Mucosa of stomach (tissue), 1 donor: ENCODE measurements around the gene EPB41L3.
"Not testable (repeated sequence)": the region's sequence is repeated elsewhere in the genome, so short reads cannot be mapped to it uniquely, and the experiment has no call there.

ENCODE experiments used
- H3K27me3 ChIP-seq: one replicate; pipeline ENCODE4 v1.7.0; 2013; ENCODE audit warnings: mild to moderate bottlenecking, low read length; ENCODE audit not compliant: control insufficient read depth, insufficient read depth
- H3K36me3 ChIP-seq: one replicate; pipeline ENCODE4 v1.7.0; 2013; ENCODE audit warnings: low read length; ENCODE audit not compliant: control insufficient read depth, insufficient read depth
- H3K4me1 ChIP-seq: one replicate; pipeline ENCODE4 v1.7.0; 2013; ENCODE audit warnings: mild to moderate bottlenecking, low read length; ENCODE audit not compliant: control insufficient read depth, insufficient read depth
- H3K4me3 ChIP-seq: one replicate; pipeline ENCODE4 v1.7.0; 2013; ENCODE audit warnings: low read length
- H3K9ac ChIP-seq: one replicate; pipeline ENCODE4 v1.7.0; 2013; ENCODE audit warnings: mild to moderate bottlenecking, low read length, moderate library complexity
- H3K9me3 ChIP-seq: one replicate; pipeline ENCODE4 v1.7.0; 2013; ENCODE audit warnings: mild to moderate bottlenecking, low read length, moderate library complexity; ENCODE audit not compliant: control insufficient read depth
- donor health status: Pancreatic carcinoma.

EPB41L3 gene

GRCh38 chr18:5543773-5544389 lies at the start of gene EPB41L3:
Gene EPB41L3, minus strand, starts transcription at chr18:5543997. Its CDS starts 54,814 bp downstream, at chr18:5489183.
- Histone ChIP-seq H3K9me3 (no peaks in the 10 kb centered on the region), H3K4me1 (no peaks in the 10 kb centered on the region), H3K27me3 (peaks cover 18% of the 10 kb centered on the region), H3K4me3 (no peak within 1 kb of the TSS), H3K9ac (peak within 1 kb of the TSS; percentile 3), H3K36me3 (no peaks in the 10 kb centered on the region)

GRCh38 chr18:5588529-5588928 lies 44.7 kb upstream of the EPB41L3 start:
- Histone ChIP-seq H3K36me3 (no peaks in the 10 kb centered on the region), H3K9me3 (peaks cover 4% of the 10 kb centered on the region), H3K27me3 (no peaks in the 10 kb centered on the region), H3K4me3 (no peak overlapping the region), H3K9ac (no peak overlapping the region), H3K4me1 (no peaks in the 10 kb centered on the region)

GRCh38 chr18:5585653-5586052 lies 41.9 kb upstream of the EPB41L3 start:
- Histone ChIP-seq H3K4me3 (no peak overlapping the region), H3K27me3 (no peaks in the 10 kb centered on the region), H3K9ac (no peak overlapping the region), H3K36me3 (no peaks in the 10 kb centered on the region), H3K9me3 (no peaks in the 10 kb centered on the region), H3K4me1 (no peaks in the 10 kb centered on the region)

DNA sequence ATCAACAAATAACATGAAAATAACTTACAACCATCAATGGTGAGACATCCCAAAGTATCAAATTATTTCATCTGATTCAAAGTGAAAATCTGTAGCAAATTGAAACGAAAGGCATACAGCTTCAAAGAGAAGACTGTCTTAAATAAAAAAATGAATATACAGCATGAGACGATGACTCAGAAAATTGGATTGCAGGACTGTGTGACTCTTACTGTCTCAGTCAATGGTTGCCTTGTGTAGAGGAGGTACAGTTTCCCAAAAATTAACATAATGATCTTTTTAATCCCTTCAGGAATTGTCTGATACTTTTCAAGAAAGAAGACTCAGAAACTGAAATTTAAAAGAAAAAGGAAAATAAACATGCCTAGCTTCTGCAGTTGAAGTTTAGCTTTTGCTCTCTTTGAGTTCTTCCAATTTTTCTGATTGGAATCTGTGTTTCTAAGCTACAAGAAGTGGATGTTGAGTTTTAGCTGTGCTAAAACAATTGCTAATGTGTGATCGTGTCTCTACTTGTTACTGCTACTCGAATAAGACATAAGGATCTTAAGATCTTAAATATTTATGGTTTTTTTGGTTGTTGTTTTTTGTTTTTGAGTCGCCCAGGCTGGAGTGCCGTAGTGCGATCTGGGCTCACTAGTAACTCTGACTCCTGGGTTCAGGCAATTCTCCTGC lies 41.1 kb upstream of the EPB41L3 start:
- Histone ChIP-seq H3K9me3 (no peaks in the 10 kb centered on the region), H3K36me3 (no peaks in the 10 kb centered on the region), H3K4me1 (no peaks in the 10 kb centered on the region), H3K4me3 (no peak overlapping the region), H3K9ac (no peak overlapping the region), H3K27me3 (no peaks in the 10 kb centered on the region)

GRCh38 chr18:5582849-5583681 lies 39.3 kb upstream of the EPB41L3 start:
- Histone ChIP-seq H3K36me3 (no peaks in the 10 kb centered on the region), H3K4me1 (no peaks in the 10 kb centered on the region), H3K4me3 (no peak overlapping the region), H3K9me3 (no peaks in the 10 kb centered on the region), H3K9ac (no peak overlapping the region), H3K27me3 (no peaks in the 10 kb centered on the region)

GRCh38 chr18:5582076-5582475 lies 38.3 kb upstream of the EPB41L3 start:
- Histone ChIP-seq H3K4me1 (no peaks in the 10 kb centered on the region), H3K36me3 (no peaks in the 10 kb centered on the region), H3K9me3 (no peaks in the 10 kb centered on the region), H3K4me3 (no peak overlapping the region), H3K9ac (no peak overlapping the region), H3K27me3 (no peaks in the 10 kb centered on the region)

DNA sequence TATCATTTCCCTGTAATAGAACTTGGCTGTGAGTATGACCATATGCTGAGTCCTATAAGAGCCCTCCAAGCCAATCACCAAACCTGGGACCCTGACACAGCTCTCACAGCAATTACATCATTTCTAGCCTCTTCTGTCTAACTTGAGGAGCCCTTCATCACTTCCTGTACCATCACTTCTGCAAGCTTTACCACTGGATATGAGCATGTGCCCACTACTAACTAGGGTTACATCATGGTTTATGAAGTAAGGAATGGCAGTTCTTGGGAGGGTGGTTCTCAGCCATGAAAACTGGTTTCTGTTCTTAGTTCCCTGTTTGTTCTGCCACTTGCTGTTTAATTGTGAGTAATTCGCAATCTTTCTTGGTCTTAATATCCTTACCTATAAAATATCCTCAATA lies 31.0 kb upstream of the EPB41L3 start:
- Histone ChIP-seq H3K27me3 (no peaks in the 10 kb centered on the region), H3K4me3 (no peak overlapping the region), H3K36me3 (no peaks in the 10 kb centered on the region), H3K4me1 (no peaks in the 10 kb centered on the region), H3K9ac (no peak overlapping the region), H3K9me3 (no peaks in the 10 kb centered on the region)

DNA sequence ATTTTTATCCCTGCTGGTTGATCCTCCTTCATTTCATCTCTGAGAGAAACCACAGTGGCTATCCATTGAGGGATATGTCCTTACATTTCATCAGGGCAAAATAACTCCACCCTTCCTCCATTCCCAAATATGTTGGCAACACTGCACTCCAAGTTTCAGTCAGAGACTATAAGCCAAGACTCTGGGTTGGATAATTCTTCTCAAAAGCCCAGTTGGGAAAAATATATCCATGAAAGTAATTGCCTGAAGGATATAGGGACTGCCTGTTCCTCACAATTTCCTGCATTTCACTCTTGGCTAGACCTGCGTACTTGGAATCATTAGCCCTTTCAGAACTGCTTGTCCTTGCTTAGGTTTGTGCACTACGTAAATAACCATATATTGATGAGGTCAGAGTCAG lies 27.9 kb upstream of the EPB41L3 start:
- Histone ChIP-seq H3K27me3 (no peaks in the 10 kb centered on the region), H3K4me3 (no peak overlapping the region), H3K9ac (no peak overlapping the region), H3K36me3 (no peaks in the 10 kb centered on the region), H3K9me3 (no peaks in the 10 kb centered on the region), H3K4me1 (no peaks in the 10 kb centered on the region)

DNA sequence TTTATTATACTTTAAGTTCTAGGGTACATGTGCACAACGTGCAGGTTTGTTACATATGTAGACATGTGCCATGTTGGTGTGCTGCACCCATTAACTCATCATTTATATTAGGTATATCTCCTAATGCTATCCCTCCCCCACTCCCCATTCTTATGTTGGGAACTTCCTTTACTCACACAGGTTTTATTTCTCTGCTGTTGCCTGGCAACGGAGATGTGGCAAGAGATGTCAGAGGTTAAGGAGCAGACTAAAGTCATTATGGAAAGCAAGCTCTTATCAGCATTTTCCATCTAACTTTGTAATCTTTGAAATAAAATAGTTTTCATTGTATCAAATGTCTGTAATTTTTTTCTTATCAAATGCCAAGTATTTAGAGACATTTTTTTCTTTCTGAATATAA lies 26.8 kb upstream of the EPB41L3 start:
- not testable (repeated sequence) for H3K36me3 ChIP-seq, H3K4me3 ChIP-seq, H3K9ac ChIP-seq, H3K4me1 ChIP-seq, H3K9me3 ChIP-seq, H3K27me3 ChIP-seq

- no peak overlapping the region for H3K4me3 ChIP-seq
- H3K9ac ChIP-seq = no peak overlapping the region
- no peaks in the 10 kb centered on the region for H3K27me3 ChIP-seq
- H3K4me1 ChIP-seq = no peaks in the 10 kb centered on the region
- H3K36me3 ChIP-seq = no peaks in the 10 kb centered on the region
- no peaks in the 10 kb centered on the region for H3K9me3 ChIP-seq
Observed at GRCh38 chr18:5568416-5568815, 24.6 kb upstream of the EPB41L3 start.

DNA sequence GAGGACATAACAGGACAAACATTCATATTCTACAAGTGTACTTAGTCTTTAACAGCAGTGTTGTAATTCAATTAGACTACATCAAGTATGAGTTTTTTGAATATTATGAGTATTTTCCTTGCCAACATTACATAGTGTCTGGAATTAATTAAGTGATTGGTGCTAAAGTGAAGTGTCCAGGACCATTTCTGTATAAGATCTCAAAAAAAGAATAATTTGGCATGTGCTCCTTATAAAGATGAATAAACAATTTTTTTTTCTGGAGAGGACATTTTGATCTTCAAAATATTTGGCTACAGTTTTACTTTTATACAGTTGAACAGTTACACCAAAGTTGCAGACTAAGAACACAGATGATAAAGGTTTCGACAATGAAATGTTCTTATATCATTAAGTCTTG lies 15.1 kb upstream of the EPB41L3 start:
- no peaks in the 10 kb centered on the region for H3K9me3 ChIP-seq

DNA sequence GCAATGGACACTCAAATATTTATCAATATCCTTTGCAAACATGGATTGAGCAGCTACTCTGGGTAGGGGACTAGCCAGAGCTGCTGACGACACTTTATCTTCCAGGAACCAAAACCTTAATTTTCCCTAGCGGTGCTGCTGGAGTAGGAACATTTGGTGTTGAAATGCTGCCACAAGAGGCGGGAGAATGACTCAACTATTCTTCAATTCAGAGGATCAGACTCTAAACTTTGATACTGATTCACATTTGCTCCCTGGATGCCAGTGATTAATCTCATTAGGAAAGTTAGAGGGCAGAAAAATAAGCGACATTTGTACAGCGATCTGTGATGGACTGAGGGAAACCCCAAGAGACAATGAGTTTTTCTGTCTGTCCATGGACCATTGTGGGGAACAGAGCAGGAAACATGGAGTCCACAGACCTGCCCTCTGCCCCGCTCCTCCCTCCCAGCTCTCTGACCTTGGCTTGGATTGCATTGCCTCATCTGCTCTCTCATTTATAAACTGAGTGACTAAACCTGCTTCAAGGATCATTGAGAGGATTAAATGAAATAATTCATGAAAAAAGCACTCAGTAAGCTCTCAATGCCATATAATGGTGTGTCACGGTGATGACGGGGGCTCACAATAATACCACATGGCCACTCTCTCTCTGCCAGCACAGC lies 12.6 kb upstream of the EPB41L3 start:
- Histone ChIP-seq H3K4me1 (no peaks in the 10 kb centered on the region), H3K27me3 (no peaks in the 10 kb centered on the region), H3K4me3 (no peak overlapping the region), H3K36me3 (no peaks in the 10 kb centered on the region), H3K9ac (no peak overlapping the region), H3K9me3 (no peaks in the 10 kb centered on the region)

More for the DNA sequence above, 15.1 kb upstream of the EPB41L3 start:
- H3K36me3 ChIP-seq = no peaks in the 10 kb centered on the region
- no peak overlapping the region for H3K9ac ChIP-seq
- no peak overlapping the region for H3K4me3 ChIP-seq
- H3K4me1 ChIP-seq = no peaks in the 10 kb centered on the region
- no peaks in the 10 kb centered on the region for H3K27me3 ChIP-seq
